ENCODE data around the gene LRRN4CL. TPM values are rescaled to one million over a fixed set of nuclear protein-coding genes. Genes with fewer than 3 reads are reported as not detected.

Gene LRRN4CL
- total and polyA plus RNA-seq, 2 donors, result 0.75 to 0.80 TPM

DNA sequence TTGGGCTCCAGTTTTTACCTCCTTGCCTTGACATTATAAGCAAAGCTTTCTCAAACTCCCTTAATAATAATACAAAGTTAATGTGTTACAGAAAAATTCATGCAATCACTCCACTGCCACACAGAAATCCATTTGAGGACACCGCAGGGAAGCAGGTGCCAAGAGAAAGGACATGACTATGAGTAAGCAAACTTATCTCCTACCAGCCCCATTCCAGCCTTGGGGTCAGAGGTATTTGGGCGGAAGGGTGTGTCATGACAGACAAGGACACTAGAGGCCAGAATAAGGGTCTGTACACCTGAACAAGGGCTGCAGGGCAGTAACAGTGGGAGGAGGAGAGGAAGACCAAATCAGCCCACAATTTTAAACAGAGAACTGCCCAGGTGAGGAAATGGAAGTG lies 24.0 kb upstream of the LRRN4CL start:
- no peak for DNase-seq (ENCODE audit: low read depth in 6 of 9, low spot score in 9 of 9)
- peaks cover 0 to 3% of the 10 kb centered on the region in 2 donors for H3K9me3 ChIP-seq (ENCODE audit: control insufficient read depth in 2 of 2, insufficient read depth in 1 of 2, low read length in 1 of 2)
- H3K36me3 ChIP-seq (ENCODE audit: control insufficient read depth in 2 of 2, insufficient read depth in 2 of 2, low read length in 1 of 2), result peaks cover 56 to 81% of the 10 kb centered on the region in 2 donors
- WGBS, result 96% methylated on average over 2 of the region's 2 CpGs
- H3K4me3 ChIP-seq (ENCODE audit: low read length in 2 of 2), result no peak overlapping the region
- H3K4me1 ChIP-seq (ENCODE audit: control insufficient read depth in 2 of 2, insufficient read depth in 2 of 2, low read length in 2 of 2), result peaks cover 9 to 18% of the 10 kb centered on the region in 2 donors
- H3K27me3 ChIP-seq (ENCODE audit: control insufficient read depth in 2 of 2, insufficient read depth in 1 of 2, low read length in 1 of 2), result no peaks in the 10 kb centered on the region
- no peak overlapping the region for H3K27ac ChIP-seq (ENCODE audit: low read depth in 1 of 2, low read length in 1 of 2)

DNA sequence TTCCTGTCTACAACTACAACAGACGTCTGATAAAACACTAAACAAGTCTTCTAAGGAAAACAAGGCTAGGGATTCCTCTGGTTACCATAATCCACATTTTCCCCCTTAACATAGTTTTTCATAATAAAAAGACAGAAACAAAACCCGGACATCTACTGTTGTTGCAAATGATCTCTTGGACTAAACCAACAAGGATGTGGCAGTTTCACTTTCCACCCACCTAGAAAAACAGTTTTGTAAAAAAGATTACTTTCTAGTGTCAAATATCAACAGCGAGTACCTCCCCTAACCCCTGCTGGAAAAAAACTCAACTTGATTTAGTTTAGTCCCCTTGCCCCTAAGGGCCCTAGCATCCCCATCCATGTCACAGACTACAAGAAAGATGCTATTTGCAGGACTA lies 23.5 kb upstream of the LRRN4CL start:
- no peak for DNase-seq (ENCODE audit: low read depth in 6 of 9, low spot score in 9 of 9)
- WGBS, result 95% methylated on average over 3 of the region's 3 CpGs
- Histone ChIP-seq H3K27me3 (ENCODE audit: control insufficient read depth in 2 of 2, insufficient read depth in 1 of 2, low read length in 1 of 2) (no peaks in the 10 kb centered on the region), H3K27ac (ENCODE audit: low read depth in 1 of 2, low read length in 1 of 2) (peak overlapping the region in 1 of 2 donors; percentile 9), H3K36me3 (ENCODE audit: control insufficient read depth in 2 of 2, insufficient read depth in 2 of 2, low read length in 1 of 2) (peaks cover 54 to 77% of the 10 kb centered on the region in 2 donors), H3K4me1 (ENCODE audit: control insufficient read depth in 2 of 2, insufficient read depth in 2 of 2, low read length in 2 of 2) (peaks cover 14 to 23% of the 10 kb centered on the region in 2 donors), H3K9me3 (ENCODE audit: control insufficient read depth in 2 of 2, insufficient read depth in 1 of 2, low read length in 1 of 2) (peaks cover 0 to 3% of the 10 kb centered on the region in 2 donors), H3K4me3 (ENCODE audit: low read length in 2 of 2) (no peak overlapping the region)

DNA sequence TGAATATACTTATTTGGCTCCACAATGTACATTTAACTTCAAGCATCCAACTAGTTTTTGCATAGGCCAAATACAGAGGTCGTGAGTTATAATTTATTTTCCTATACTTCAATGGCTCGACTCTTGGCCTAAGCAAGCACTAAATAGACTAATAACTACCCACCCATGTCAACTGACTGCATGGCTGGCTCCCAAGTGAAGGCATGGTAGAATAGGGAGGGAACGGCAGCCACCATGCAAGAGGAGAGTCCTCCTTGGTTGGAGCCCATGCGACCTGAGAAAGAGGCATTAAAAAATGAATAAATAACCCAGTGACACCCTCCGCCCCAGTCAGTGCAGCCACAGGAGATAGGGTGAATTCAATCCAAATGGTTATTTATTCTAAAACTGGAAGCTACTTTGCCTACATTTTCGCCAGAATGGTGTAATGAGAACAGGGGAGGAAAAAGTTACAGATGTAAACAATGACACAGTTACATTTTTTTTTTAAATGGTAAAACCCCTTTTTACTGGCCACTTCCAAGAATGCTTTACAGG lies 23.0 kb upstream of the LRRN4CL start:
- DNase-seq (ENCODE audit: low read depth in 6 of 9, low spot score in 9 of 9), result no peak
- Histone ChIP-seq H3K4me3 (ENCODE audit: low read length in 2 of 2) (no peak overlapping the region), H3K27me3 (ENCODE audit: control insufficient read depth in 2 of 2, insufficient read depth in 1 of 2, low read length in 1 of 2) (no peaks in the 10 kb centered on the region), H3K27ac (ENCODE audit: low read depth in 1 of 2, low read length in 1 of 2) (no peak overlapping the region), H3K36me3 (ENCODE audit: control insufficient read depth in 2 of 2, insufficient read depth in 2 of 2, low read length in 1 of 2) (peaks cover 48 to 72% of the 10 kb centered on the region in 2 donors), H3K9me3 (ENCODE audit: control insufficient read depth in 2 of 2, insufficient read depth in 1 of 2, low read length in 1 of 2) (peaks cover 0 to 3% of the 10 kb centered on the region in 2 donors), H3K4me1 (ENCODE audit: control insufficient read depth in 2 of 2, insufficient read depth in 2 of 2, low read length in 2 of 2) (peaks cover 16 to 28% of the 10 kb centered on the region in 2 donors)
- WGBS, result 94% methylated on average over 6 of the region's 6 CpGs

DNA sequence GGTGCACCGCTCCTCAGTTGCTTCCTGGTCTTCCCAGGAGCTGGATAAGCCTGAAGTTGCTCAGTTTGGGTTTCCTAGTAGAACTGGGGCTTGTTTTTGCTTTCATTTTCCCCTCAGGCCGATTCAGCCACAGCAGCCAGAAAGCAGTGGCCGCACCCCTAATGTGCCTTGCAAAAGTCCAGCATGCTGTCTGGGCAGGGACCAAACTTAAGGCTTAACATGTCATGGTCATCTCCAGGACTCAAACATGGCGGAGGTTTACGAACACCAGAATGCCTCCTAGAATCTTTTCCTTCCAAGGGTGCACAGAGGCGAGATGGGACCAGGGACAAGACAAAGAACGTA lies 20.6 kb upstream of the LRRN4CL start:
- Histone ChIP-seq H3K36me3 (ENCODE audit: control insufficient read depth in 2 of 2, insufficient read depth in 2 of 2, low read length in 1 of 2) (peaks cover 29 to 49% of the 10 kb centered on the region in 2 donors), H3K4me3 (ENCODE audit: low read length in 2 of 2) (peak overlapping the region; percentile 77 to 82), H3K27ac (ENCODE audit: low read depth in 1 of 2, low read length in 1 of 2) (peak overlapping the region; percentile 96 to 98), H3K27me3 (ENCODE audit: control insufficient read depth in 2 of 2, insufficient read depth in 1 of 2, low read length in 1 of 2) (no peaks in the 10 kb centered on the region), H3K9me3 (ENCODE audit: control insufficient read depth in 2 of 2, insufficient read depth in 1 of 2, low read length in 1 of 2) (no peaks in the 10 kb centered on the region), H3K4me1 (ENCODE audit: control insufficient read depth in 2 of 2, insufficient read depth in 2 of 2, low read length in 2 of 2) (peaks cover 22 to 49% of the 10 kb centered on the region in 2 donors)
- 68% methylated on average over 7 of the region's 7 CpGs for WGBS
- no peak for DNase-seq (ENCODE audit: low read depth in 6 of 9, low spot score in 9 of 9)

DNA sequence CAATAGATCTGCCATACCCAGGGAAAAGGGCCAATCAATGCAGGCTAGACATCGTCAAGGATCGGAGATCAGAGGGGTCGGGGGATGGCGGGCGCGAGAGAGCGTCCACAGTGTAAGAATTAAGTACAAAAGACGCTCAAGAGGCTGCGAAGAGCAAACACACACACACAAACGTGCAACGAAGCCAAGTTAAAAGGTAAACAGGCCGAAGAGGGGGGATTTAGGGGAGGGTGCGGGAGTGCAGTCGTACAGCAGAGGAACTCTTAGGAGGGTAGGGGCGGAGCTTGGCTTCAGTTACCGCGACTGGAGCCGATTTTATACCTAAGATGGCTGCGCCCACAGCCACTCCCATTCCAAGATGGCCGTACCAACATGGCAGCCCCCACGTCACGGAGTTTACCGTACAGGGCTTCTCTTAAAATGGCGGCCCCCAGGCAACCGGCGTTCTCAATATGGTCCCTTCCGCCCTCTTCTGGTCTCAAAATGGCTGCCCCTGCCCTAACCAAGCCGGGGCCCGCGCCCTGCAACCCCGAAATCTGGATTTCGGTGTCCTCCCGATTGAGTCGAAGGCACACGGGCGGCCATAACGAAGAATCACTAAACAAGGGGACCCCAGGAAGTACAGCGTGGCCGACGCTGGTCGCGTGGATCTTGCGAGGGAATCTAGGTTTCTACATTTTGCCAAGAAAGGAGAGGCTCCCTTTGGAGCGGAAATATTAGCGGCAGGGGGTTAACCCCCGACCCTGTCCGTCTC lies 20.1 kb upstream of the LRRN4CL start:
- no peaks in the 10 kb centered on the region for H3K9me3 ChIP-seq (ENCODE audit: control insufficient read depth in 2 of 2, insufficient read depth in 1 of 2, low read length in 1 of 2)
- WGBS, result 2% methylated on average over 47 of the region's 47 CpGs
- H3K36me3 ChIP-seq (ENCODE audit: control insufficient read depth in 2 of 2, insufficient read depth in 2 of 2, low read length in 1 of 2), result peaks cover 24 to 44% of the 10 kb centered on the region in 2 donors
- H3K4me3 ChIP-seq (ENCODE audit: low read length in 2 of 2), result peak overlapping the region; percentile 77 to 82
- peak; percentile 93 to 99 (median 97) for DNase-seq (ENCODE audit: low read depth in 6 of 9, low spot score in 9 of 9)
- H3K4me1 ChIP-seq (ENCODE audit: control insufficient read depth in 2 of 2, insufficient read depth in 2 of 2, low read length in 2 of 2), result peaks cover 22 to 49% of the 10 kb centered on the region in 2 donors
- peak overlapping the region; percentile 98 to 99 for H3K27ac ChIP-seq (ENCODE audit: low read depth in 1 of 2, low read length in 1 of 2)
- no peaks in the 10 kb centered on the region for H3K27me3 ChIP-seq (ENCODE audit: control insufficient read depth in 2 of 2, insufficient read depth in 1 of 2, low read length in 1 of 2)

DNA sequence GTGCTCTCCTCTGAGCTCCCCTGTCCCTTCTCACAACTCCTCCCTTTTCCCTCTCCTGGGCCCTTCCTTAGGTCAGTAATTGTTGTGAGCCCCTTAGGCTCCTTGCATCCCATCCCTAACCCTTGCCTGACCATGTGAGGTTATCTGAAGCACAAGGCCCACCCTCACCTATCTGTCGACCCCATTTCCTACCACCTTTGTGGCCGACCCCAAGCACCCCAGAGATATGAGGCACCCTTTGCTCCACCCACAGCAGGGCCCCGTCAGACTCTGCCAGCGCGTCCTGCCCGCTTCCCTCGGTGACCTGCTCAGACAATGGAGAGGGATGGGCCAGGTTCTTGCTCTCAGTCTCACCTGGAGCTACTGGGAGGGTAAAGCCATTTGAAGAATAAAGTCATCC lies 19.5 kb upstream of the LRRN4CL start:
- Histone ChIP-seq H3K4me1 (ENCODE audit: control insufficient read depth in 2 of 2, insufficient read depth in 2 of 2, low read length in 2 of 2) (peaks cover 22 to 49% of the 10 kb centered on the region in 2 donors), H3K27ac (ENCODE audit: low read depth in 1 of 2, low read length in 1 of 2) (peak overlapping the region; percentile 98 to 99), H3K36me3 (ENCODE audit: control insufficient read depth in 2 of 2, insufficient read depth in 2 of 2, low read length in 1 of 2) (peaks cover 17 to 37% of the 10 kb centered on the region in 2 donors), H3K9me3 (ENCODE audit: control insufficient read depth in 2 of 2, insufficient read depth in 1 of 2, low read length in 1 of 2) (no peaks in the 10 kb centered on the region), H3K27me3 (ENCODE audit: control insufficient read depth in 2 of 2, insufficient read depth in 1 of 2, low read length in 1 of 2) (no peaks in the 10 kb centered on the region), H3K4me3 (ENCODE audit: low read length in 2 of 2) (peak overlapping the region; percentile 77 to 82)
- WGBS, result under 1% methylated on average over 7 of the region's 7 CpGs
- DNase-seq (ENCODE audit: low read depth in 6 of 9, low spot score in 9 of 9), result peak in 1 of 9 donors; percentile 54

DNA sequence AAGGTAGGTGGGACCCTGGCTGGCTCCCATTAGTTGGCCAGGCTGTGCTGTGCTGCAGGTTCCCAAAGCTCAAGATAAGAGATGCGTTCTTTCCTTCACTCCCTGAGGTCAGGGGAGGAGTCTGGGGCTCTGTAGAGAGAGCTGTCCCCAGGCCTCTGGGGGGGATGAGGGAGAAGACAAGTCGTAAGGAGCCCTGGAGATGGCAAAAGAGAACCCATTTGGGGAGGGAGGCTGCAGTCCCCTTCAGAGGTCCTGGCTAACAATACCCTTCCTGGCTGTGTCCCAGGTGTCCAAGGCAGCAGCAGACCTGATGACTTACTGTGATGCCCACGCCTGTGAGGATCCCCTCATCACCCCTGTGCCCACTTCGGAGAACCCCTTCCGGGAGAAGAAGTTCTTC lies 19.1 kb upstream of the LRRN4CL start:
- H3K27ac ChIP-seq (ENCODE audit: low read depth in 1 of 2, low read length in 1 of 2), result peak overlapping the region; percentile 98 to 99
- H3K4me3 ChIP-seq (ENCODE audit: low read length in 2 of 2), result peak overlapping the region; percentile 77 to 82
- DNase-seq (ENCODE audit: low read depth in 6 of 9, low spot score in 9 of 9), result peak in 1 of 9 donors; percentile 28
- no peaks in the 10 kb centered on the region for H3K9me3 ChIP-seq (ENCODE audit: control insufficient read depth in 2 of 2, insufficient read depth in 1 of 2, low read length in 1 of 2)
- peaks cover 13 to 33% of the 10 kb centered on the region in 2 donors for H3K36me3 ChIP-seq (ENCODE audit: control insufficient read depth in 2 of 2, insufficient read depth in 2 of 2, low read length in 1 of 2)
- no peaks in the 10 kb centered on the region for H3K27me3 ChIP-seq (ENCODE audit: control insufficient read depth in 2 of 2, insufficient read depth in 1 of 2, low read length in 1 of 2)
- peaks cover 22 to 49% of the 10 kb centered on the region in 2 donors for H3K4me1 ChIP-seq (ENCODE audit: control insufficient read depth in 2 of 2, insufficient read depth in 2 of 2, low read length in 2 of 2)
- 91% methylated on average over 5 of the region's 5 CpGs for WGBS

DNA sequence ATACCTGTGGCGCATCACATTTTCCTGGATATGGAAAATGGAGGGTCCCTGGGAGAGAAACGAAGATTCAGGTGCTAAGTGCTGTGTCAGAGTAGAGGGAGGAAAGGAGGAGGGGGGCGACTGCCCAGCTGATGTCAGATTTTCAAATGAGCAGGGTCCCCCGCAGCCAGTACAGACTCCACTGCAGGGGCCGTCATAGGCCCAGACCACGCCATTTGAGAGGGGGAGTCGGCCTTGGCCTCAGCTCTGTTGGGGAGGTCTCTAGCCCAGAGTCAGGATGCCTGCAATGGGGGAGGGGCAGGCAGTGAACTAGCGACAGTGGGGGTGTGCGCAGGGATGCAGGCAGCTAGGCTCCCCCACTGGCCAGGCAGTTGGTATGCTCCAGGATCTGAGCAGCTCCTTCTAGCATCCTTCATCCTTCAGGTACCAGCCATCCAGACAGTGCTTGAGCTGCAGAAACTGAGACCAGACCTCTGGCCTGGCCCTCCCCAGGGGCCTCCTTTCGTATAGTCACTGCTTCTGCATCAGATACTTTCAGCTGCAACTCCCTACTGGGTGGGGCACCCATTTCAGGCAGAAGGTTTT lies 18.0 kb upstream of the LRRN4CL start, which contains the start of the genes BSCL2 and GNG3:
BSCL2 (minus strand) TSS at position 148 of the 585 bp plus-strand sequence. CDS start 229 bp downstream, outside the sequence.
GNG3 (plus strand) TSS at position 400 of the 585 bp plus-strand sequence. CDS start 620 bp downstream, outside the sequence.
- H3K36me3 ChIP-seq (ENCODE audit: control insufficient read depth in 2 of 2, insufficient read depth in 2 of 2, low read length in 1 of 2), result peaks cover 12 to 26% of the 10 kb centered on the region in 2 donors
- peaks cover 22 to 49% of the 10 kb centered on the region in 2 donors for H3K4me1 ChIP-seq (ENCODE audit: control insufficient read depth in 2 of 2, insufficient read depth in 2 of 2, low read length in 2 of 2)
- peak within 1 kb of the TSS; percentile 77 to 82 for H3K4me3 ChIP-seq (ENCODE audit: low read length in 2 of 2)
- H3K27me3 ChIP-seq (ENCODE audit: control insufficient read depth in 2 of 2, insufficient read depth in 1 of 2, low read length in 1 of 2), result no peaks in the 10 kb centered on the region
- 89% methylated on average over 10 of the region's 10 CpGs for WGBS
- peak within 1 kb of the TSS; percentile 98 to 99 for H3K27ac ChIP-seq (ENCODE audit: low read depth in 1 of 2, low read length in 1 of 2)
- no peaks in the 10 kb centered on the region for H3K9me3 ChIP-seq (ENCODE audit: control insufficient read depth in 2 of 2, insufficient read depth in 1 of 2, low read length in 1 of 2)
- DNase-seq (ENCODE audit: low read depth in 6 of 9, low spot score in 9 of 9), result peak in 1 of 9 donors; percentile 34

DNA sequence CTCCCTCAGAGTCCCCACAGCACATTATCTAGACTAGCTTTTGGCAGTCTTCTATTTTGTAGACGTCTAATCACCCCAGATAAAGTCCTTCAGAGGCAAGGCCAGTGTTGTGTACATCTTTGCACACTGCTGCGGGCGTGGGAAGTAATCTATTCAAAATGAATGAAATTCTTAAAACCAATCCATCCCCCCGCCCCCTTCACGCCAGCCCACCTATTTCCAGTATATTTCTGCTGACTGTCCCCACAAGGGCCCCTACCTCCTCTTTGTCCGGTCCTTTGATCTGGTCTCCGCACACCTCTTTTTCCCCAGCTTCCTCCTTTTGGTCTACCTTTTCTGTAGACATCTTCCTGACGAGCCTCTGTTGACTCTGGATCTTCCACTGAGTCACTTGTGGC lies 17.5 kb upstream of the LRRN4CL start:
- Histone ChIP-seq H3K36me3 (ENCODE audit: control insufficient read depth in 2 of 2, insufficient read depth in 2 of 2, low read length in 1 of 2) (peaks cover 13 to 23% of the 10 kb centered on the region in 2 donors), H3K27ac (ENCODE audit: low read depth in 1 of 2, low read length in 1 of 2) (peak overlapping the region in 1 of 2 donors; percentile 21), H3K4me3 (ENCODE audit: low read length in 2 of 2) (peak overlapping the region; percentile 64 to 75), H3K4me1 (ENCODE audit: control insufficient read depth in 2 of 2, insufficient read depth in 2 of 2, low read length in 2 of 2) (peaks cover 22 to 49% of the 10 kb centered on the region in 2 donors), H3K27me3 (ENCODE audit: control insufficient read depth in 2 of 2, insufficient read depth in 1 of 2, low read length in 1 of 2) (no peaks in the 10 kb centered on the region), H3K9me3 (ENCODE audit: control insufficient read depth in 2 of 2, insufficient read depth in 1 of 2, low read length in 1 of 2) (no peaks in the 10 kb centered on the region)
- 95% methylated on average over 8 of the region's 8 CpGs for WGBS
- no peak for DNase-seq (ENCODE audit: low read depth in 6 of 9, low spot score in 9 of 9)
